Transverse colon (tissue), 3 donors: ENCODE measurements around the gene SYMPK.

Experiments used
- EP300 ChIP-seq: sonication (generic); formaldehyde crosslinking; IDR thresholded peaks from one replicate; pipeline ENCODE4 v1.6.1; 2017; ENCODE audit warnings: antibody characterized with exemption, low read depth
- POLR2A ChIP-seq: fragments of 450-650 bp; IDR thresholded peaks from one replicate; pipeline ENCODE4 v1.6.1; 2016; ENCODE audit warnings: antibody characterized with exemption, mild to moderate bottlenecking, moderate library complexity
- TF ChIP-seq, protein P1 (sequence below), 5 experiments: fragments of 200-600 bp in 3 of 5; fragments of 450-650 bp in 2 of 5; sonication (generic) in 3 of 5; IDR thresholded peaks; 1 replicate in 2 of 5; 2 replicates in 3 of 5; pipeline ENCODE4 v1.5.1; 2016 to 2017; ENCODE audit warnings: antibody characterized with exemption in 5 of 5, inconsistent platforms in 3 of 5, mild to moderate bottlenecking in 2 of 5, moderate library complexity in 1 of 5

DNA sequence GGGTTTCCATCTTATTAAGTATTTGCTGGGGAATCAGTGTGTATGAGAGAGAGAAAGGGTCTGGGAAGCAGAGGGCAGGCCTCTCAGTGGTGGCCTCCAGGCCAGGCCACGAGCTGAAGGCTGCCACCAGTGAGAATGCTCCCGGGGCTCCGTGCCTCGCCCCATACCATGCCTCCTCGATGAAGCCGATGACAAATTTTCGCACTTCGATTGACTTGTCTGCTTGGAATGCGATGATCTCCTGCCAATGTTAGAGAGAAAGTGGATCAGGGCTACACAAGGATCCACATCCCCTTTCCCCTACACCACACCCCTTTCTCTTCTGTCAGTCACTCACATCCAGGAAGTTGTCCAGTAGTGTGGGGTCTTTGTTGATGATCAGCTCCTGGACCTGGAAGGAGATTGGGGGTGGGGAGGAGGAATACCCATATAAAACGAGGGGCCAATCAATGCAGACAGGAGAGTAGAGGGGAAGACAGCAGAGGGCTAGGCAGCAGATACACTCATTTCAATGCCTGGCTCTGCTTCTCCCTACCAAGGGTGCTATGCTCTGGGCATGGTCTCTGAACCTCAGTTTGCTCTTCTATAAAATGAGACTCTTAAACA is 10.7 kb downstream of the SYMPK start:
- TF ChIP-seq, protein P1, sequence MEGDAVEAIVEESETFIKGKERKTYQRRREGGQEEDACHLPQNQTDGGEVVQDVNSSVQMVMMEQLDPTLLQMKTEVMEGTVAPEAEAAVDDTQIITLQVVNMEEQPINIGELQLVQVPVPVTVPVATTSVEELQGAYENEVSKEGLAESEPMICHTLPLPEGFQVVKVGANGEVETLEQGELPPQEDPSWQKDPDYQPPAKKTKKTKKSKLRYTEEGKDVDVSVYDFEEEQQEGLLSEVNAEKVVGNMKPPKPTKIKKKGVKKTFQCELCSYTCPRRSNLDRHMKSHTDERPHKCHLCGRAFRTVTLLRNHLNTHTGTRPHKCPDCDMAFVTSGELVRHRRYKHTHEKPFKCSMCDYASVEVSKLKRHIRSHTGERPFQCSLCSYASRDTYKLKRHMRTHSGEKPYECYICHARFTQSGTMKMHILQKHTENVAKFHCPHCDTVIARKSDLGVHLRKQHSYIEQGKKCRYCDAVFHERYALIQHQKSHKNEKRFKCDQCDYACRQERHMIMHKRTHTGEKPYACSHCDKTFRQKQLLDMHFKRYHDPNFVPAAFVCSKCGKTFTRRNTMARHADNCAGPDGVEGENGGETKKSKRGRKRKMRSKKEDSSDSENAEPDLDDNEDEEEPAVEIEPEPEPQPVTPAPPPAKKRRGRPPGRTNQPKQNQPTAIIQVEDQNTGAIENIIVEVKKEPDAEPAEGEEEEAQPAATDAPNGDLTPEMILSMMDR (IDR thresholded peaks at IDR 0.05) = no peak
- TF ChIP-seq EP300 = no peak
- no peak for TF ChIP-seq POLR2A
